Neural cell (in vitro differentiated cells): ENCODE data around the gene CYP11A1.

Source experiments
- MXI1 ChIP-seq: fragments of 450-650 bp; conservative IDR thresholded peaks from 2 replicates; pipeline ENCODE4 v1.6.1; 2014; ENCODE audit warnings: antibody characterized with exemption, mild to moderate bottlenecking; ENCODE audit not compliant: poor library complexity, severe bottlenecking
- REST ChIP-seq: IDR thresholded peaks from 2 replicates; pipeline ENCODE4 v1.6.1; 2012; ENCODE audit warnings: borderline replicate concordance

GRCh38 chr15:74373056-74373650 lies 5.7 kb upstream of the CYP11A1 start:
- no peak for TF ChIP-seq MXI1
- no peak for TF ChIP-seq REST
